Peyer's patch (tissue), 4 donors: ENCODE measurements around the gene TCF12.

Experiments
- POLR2A ChIP-seq, 2 donors: fragments of 450-650 bp; IDR thresholded peaks; one replicate each; pipeline ENCODE4 v1.5.1; 2017; ENCODE audit warnings: antibody characterized with exemption in 2 of 2, mild to moderate bottlenecking in 2 of 2, moderate library complexity in 2 of 2
- TF ChIP-seq, protein P1 (sequence below), 6 experiments: fragments of 450-650 bp in 4 of 6; fragments of 200-600 bp in 2 of 6; sonication (generic) in 1 of 6; IDR thresholded peaks; one replicate each; pipeline ENCODE4 v1.5.1; 2017 to 2019; ENCODE audit warnings: antibody characterized with exemption in 6 of 6, mild to moderate bottlenecking in 3 of 6, moderate library complexity in 1 of 6

DNA sequence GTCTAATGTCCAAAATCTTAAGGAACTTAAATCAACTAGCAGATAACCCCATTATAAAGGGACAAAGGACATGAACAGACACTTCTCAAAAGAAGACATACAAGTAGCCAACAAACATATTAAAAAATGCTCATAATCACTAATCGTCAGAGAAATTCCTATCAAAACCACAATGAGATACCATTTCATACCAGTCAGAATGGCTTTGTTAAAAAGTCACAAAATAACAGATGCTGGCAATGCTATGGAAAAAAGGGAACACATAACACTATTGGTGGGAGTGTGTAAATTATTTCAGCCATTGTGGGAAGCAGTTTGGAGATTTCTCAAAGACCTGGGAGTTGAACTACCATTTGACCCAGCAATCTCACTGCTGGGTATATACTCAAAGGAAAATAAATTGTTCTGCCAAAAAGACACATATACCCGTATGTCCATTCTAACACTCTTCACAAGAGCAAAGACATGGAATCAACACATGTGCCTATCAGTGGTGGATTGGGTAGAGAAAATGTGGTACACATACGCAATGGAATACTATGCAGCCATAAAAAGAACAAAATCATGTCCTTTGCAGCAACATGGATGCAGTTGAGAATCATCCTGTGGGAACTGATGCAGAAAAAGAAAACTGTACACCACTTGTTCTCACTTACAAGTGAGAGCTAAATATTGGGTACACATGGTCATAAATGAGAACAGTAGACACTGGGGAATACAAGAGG is 78.5 kb downstream of the TCF12 start:
- TF ChIP-seq POLR2A (IDR thresholded peaks at IDR 0.05): no peak
- TF ChIP-seq, protein P1, sequence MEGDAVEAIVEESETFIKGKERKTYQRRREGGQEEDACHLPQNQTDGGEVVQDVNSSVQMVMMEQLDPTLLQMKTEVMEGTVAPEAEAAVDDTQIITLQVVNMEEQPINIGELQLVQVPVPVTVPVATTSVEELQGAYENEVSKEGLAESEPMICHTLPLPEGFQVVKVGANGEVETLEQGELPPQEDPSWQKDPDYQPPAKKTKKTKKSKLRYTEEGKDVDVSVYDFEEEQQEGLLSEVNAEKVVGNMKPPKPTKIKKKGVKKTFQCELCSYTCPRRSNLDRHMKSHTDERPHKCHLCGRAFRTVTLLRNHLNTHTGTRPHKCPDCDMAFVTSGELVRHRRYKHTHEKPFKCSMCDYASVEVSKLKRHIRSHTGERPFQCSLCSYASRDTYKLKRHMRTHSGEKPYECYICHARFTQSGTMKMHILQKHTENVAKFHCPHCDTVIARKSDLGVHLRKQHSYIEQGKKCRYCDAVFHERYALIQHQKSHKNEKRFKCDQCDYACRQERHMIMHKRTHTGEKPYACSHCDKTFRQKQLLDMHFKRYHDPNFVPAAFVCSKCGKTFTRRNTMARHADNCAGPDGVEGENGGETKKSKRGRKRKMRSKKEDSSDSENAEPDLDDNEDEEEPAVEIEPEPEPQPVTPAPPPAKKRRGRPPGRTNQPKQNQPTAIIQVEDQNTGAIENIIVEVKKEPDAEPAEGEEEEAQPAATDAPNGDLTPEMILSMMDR (IDR thresholded peaks at IDR 0.05): no peak
